ENCODE measurements around the gene PRR30.
A peak's percentile ranks its signal among the peaks of the same experiment; 100 is the strongest.

PRR30 gene

GRCh38 chr2:27152796-27153464, 13.7 kb upstream of the PRR30 start:
- DNase-seq = no peak

GRCh38 chr2:27152102-27152795, 13.0 kb upstream of the PRR30 start:
- DNase-seq = no peak

DNA sequence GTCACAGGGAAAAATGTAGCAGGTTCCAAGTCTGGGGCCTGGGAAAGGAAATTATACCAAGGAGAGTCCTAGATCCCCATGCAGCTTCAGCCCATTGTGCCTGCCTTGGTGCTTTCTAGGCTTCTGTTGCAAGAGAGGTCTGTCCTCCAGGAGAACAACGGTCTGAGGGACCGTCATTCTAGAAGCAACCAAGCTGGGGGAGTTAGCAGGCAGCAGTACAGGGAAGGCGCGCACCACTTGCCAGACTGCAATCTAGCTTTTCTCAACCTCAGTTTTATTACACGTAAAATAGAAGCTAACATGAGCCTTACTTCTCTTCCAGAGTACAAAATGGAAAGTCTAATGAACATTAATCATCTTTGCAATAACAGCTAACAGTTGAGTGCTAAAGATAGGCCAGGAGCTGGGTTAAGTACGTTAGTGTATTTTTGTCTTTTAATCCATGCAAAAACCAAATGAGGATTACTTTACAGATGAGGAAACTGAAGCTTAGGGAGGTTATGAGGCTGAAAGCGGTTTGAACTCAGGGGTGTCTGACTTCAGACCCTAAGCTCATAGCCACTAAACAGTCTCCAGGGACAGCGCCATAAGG, 11.5 kb upstream of the PRR30 start:
- DNase-seq = no peak

DNA sequence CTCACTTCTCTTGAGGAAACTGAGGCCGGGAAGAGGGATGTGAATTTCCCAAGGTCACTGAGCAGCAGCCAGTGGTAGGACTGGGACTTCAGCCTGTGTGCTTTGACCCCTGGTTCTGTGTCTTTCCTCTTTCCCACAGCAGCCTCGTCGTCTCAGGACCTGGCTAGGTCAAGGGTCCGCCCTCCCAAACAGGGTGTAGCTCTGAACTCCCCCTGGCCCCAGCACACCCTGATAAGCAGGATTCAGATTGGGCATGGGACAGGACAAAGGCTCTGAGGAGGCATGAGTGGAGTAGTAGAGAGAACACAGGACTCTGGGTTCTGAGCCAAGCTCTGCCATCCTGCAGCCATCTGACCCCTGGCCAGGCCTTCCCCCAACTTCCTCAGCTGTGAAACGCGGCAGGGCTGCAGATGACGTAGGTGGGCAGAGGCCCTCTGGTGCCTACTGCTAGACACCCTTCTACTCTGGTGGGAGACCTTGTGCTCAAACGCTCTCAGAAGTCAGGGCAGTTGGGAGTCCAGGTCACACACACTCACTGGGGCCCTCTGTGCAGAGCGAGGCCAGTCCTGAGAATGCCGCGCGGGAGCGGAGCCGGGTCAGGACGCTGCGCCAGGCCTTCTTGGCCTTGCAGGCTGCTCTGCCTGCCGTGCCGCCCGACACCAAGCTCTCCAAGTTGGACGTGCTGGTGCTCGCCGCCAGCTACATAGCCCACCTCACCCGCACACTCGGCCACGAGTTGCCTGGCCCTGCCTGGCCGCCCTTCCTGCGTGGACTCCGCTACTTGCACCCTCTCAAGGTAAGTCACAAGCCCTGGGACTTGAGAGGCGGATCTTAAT, 10.6 kb upstream of the PRR30 start:
- no peak for DNase-seq

- no peak for DNase-seq
Observed at GRCh38 chr2:27148801-27149439, 9.7 kb upstream of the PRR30 start, which contains the start of gene TCF23. TSS of gene TCF23 (plus strand) at chr2:27149004. CDS start at chr2:27149134, 130 bp downstream.

DNA sequence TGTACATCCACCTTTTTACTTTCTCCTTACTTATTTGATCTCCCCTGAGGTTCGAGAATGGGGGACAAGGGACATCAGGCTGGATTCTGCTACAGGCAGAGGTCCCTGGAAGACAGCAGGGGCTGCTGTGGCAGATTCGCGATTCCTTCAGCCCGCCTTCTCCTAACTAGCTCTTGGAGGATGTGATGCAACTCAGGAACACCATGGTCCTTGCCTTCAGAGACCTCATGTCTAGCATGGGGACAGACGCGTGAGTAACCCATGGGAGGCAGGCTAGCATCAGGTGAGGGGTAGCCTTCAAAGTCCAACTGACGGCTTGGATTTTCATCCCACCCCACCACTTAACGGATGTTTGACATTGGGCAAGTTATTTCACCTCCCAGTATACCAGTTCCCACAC, 8.7 kb upstream of the PRR30 start:
- DNase-seq = no peak

GRCh38 chr2:27145682-27146081, 6.5 kb upstream of the PRR30 start:
- no peak for DNase-seq

- no peak for DNase-seq
Observed at GRCh38 chr2:27143285-27143684, 4.1 kb upstream of the PRR30 start.

DNA sequence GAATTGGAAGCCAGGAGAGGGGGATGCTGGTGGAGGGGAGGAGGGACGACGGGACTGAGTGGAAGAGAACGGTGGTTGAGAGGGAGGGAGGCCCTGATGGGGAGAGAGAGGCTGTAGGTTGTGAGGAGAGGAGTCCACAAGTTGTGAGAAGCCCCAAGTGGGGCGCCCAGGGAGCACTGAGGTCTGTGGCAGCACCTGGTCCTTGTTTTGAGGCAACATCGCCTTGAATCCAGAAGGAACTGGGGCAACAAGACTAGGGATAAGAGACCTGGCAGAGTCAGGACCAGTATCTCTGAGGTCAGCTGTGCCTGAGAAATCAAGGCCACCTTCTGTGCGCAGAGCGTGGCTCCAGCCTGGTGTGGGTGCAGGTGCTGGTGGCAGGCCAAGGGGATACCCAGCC, 1.1 kb downstream of the PRR30 start:
- DNase-seq = no peak

DNA sequence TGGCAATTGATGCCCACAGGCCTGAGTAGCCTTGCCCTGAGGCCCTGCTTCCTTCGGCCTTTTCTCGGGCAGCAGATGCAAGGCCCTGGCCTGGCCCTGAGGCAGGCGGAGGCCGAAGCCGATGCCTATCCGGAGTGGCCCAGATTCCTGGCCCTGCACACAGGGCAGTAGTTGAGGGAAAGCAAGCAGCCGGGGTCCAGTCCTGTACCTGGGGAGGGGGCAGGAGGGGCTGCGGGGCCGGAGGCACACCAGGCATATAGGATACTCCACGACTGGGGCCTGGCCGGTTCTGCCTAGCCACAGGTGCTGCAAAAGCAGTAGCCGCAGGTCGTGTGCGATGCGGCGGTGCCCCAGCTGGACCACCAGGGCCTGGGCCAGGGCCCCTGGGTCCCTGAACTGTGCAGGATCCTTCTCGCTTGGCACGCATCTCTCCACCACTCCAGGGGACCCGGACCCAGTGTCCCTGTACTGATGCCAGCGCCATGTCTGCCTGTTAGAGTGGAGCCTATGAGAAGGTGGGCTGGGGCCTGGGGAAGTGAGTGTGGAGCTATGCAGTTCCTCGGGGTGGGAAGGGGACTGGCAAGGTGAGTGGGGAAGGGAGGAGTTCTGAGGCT, 1.8 kb downstream of the PRR30 start:
- DNase-seq = no peak

GRCh38 chr2:27136751-27137150, 2.5 kb downstream of the PRR30 start:
- no peak for DNase-seq

- DNase-seq = no peak
Observed at GRCh38 chr2:27135478-27135955, 3.7 kb downstream of the PRR30 start.

DNA sequence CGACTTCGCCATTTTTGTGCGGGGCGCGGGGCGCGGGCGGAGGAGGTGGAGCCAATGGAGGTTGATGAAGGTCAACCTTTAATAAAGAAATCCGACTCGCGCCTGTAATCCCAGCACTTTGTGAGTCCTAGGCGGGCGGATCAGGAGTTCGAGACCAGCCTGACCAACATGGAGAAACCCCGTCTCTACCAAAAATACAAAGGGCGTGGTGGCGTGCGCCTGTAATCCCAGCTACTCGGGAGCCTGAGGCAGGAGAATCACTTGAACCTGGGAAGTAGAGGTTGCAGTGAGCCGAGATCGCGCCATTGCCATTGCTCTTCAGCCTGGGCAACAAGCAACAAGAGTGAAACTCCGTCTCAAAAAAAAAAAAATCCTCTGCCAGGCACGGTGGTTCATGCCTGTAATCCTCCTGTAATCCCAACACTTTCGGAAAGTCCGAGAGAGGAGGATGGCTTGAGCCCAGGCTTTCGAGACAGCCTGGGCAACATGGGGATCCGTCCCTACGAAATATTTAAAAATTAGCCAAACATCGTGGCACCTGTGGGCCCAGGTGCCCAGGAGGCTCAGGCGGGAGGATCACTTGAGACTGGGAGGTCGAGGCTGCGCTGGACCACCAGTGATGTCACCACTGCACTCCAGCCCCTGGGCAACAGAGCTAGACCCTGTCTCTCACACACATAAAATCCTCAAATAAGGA, 4.3 kb downstream of the PRR30 start:
- DNase-seq = no peak

- peak; percentile 30 for DNase-seq
Observed at GRCh38 chr2:27133905-27134780, 5.1 kb downstream of the PRR30 start, which contains the start of gene PREB. TSS of gene PREB (minus strand) at chr2:27134636. CDS start at chr2:27134421, 215 bp downstream.

DNA sequence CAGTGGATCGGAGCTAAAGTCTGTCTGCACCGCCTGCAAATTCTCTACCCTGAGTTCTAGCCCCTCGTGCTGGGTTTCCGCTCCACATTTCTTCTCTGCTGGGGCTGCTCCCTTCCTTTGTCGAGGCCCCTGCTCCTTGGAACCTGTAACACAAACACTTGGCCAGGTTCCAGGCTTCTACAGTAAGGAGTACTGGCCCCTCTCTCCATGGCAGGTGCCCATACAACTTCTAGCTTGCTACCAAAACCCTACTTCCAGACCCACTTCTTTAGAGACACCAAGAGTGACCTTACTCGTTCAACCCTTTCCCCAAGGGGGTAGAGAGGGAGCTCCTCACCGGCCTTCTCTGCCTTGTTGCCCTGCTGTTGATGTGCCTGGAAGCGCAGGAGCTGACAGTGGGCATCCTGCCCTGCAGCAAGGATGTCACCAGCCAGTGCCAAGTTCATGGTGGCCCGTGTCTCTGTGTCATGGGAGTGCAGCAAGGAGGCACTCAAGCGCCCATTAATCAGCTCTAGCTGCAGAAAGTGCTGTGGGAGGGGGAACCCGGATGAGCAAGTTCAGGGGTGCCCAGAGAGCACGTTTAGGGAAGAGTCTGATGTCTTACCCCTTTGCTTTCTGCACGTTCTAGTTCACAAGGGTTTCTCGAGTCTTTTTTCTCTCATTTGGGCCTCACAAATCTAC, 5.9 kb downstream of the PRR30 start:
- no peak for DNase-seq

- no peak for DNase-seq
Observed at GRCh38 chr2:27131429-27131828, 7.8 kb downstream of the PRR30 start.

GRCh38 chr2:27130396-27130795, 8.8 kb downstream of the PRR30 start:
- DNase-seq = no peak

- DNase-seq = no peak
Observed at GRCh38 chr2:27128668-27129571, 10.3 kb downstream of the PRR30 start.
